Loucy (cell line): Measurements from ENCODE around the gene WDR49.

ENCODE experiments used
- H2AFZ ChIP-seq: fragments of 200-600 bp; sonication (generic); 2 replicates; pipeline ENCODE4 v1.6.0; 2016; ENCODE audit warnings: antibody characterized with exemption, mild to moderate bottlenecking, low read length, moderate library complexity
- H3F3A ChIP-seq: fragments of 200-600 bp; 2 replicates; pipeline ENCODE4 v1.6.0; 2016; ENCODE audit warnings: antibody characterized with exemption, low read depth, mild to moderate bottlenecking
- H3K27me3 ChIP-seq: fragments of 200-600 bp; sonication (generic); 2 replicates; pipeline ENCODE4 v1.6.1; 2014; ENCODE audit warnings: low read length, mild to moderate bottlenecking; ENCODE audit not compliant: insufficient read depth, poor library complexity, severe bottlenecking
- H3K36me3 ChIP-seq: fragments of 200-600 bp; sonication (generic); 2 replicates; pipeline ENCODE4 v1.6.1; 2016; ENCODE audit warnings: low read length; ENCODE audit not compliant: insufficient read depth
- H3K4me1 ChIP-seq: fragments of 200-600 bp; sonication (generic); 2 replicates; pipeline ENCODE4 v1.5.1; 2014; ENCODE audit warnings: low read length, mild to moderate bottlenecking; ENCODE audit not compliant: insufficient read depth, poor library complexity, severe bottlenecking
- H3K4me2 ChIP-seq: fragments of 200-600 bp; sonication (generic); 2 replicates; pipeline ENCODE4 v1.6.0; 2014; ENCODE audit warnings: antibody characterized with exemption, low read length, low read depth, mild to moderate bottlenecking; ENCODE audit not compliant: poor library complexity, severe bottlenecking
- H3K4me3 ChIP-seq: fragments of 200-600 bp; sonication (generic); 2 replicates; pipeline ENCODE4 v1.5.1; 2014; ENCODE audit warnings: low read length, mild to moderate bottlenecking, mixed read lengths; ENCODE audit not compliant: poor library complexity, severe bottlenecking
- H3K79me2 ChIP-seq: fragments of 200-600 bp; sonication (generic); 2 replicates; pipeline ENCODE4 v1.6.1; 2014; ENCODE audit warnings: low read length; ENCODE audit not compliant: insufficient read depth
- H3K9ac ChIP-seq: fragments of 200-600 bp; sonication (generic); 2 replicates; pipeline ENCODE4 v1.6.0; 2014; ENCODE audit warnings: mild to moderate bottlenecking, low read depth, low read length, moderate library complexity; ENCODE audit not compliant: poor library complexity, severe bottlenecking
- H3K9me2 ChIP-seq: fragments of 200-600 bp; sonication (generic); replicated peaks from 2 replicates; pipeline ENCODE4 v1.6.1; 2016; ENCODE audit warnings: low read depth, low read length, mixed read lengths
- H3K9me3 ChIP-seq: fragments of 200-600 bp; sonication (generic); 2 replicates; pipeline ENCODE4 v1.6.1; 2014; ENCODE audit warnings: mild to moderate bottlenecking, antibody characterized with exemption, low read length, low read depth; ENCODE audit not compliant: insufficient read depth
- H4K20me1 ChIP-seq: fragments of 200-600 bp; sonication (generic); 2 replicates; pipeline ENCODE4 v1.6.0; 2014; ENCODE audit warnings: antibody characterized with exemption, low read length, mild to moderate bottlenecking; ENCODE audit not compliant: insufficient read depth, poor library complexity, severe bottlenecking
- CTCF ChIP-seq: fragments of 200-600 bp; sonication (generic); conservative IDR thresholded peaks from 2 replicates; pipeline ENCODE4 v1.5.1; 2014; ENCODE audit warnings: mild to moderate bottlenecking, antibody characterized with exemption, low read length
- EZH2phosphoT487 ChIP-seq: fragments of 200-600 bp; IDR thresholded peaks from 2 replicates; pipeline ENCODE4 v1.6.1; 2018; ENCODE audit warnings: antibody characterized with exemption, mild to moderate bottlenecking, moderate library complexity, borderline replicate concordance

The WDR49 gene

GRCh38 chr3:167487556-167487955 is 166.2 kb downstream of the WDR49 start:
- Histone ChIP-seq H4K20me1 (no peaks in the 10 kb centered on the region), H3K4me2 (no peak overlapping the region), H3K9me2 (no peaks in the 10 kb centered on the region), H3F3A (no peaks in the 10 kb centered on the region), H3K4me3 (no peak overlapping the region), H3K27me3 (no peaks in the 10 kb centered on the region), H3K79me2 (no peaks in the 10 kb centered on the region), H3K4me1 (no peaks in the 10 kb centered on the region), H2AFZ (no peak overlapping the region), H3K36me3 (no peaks in the 10 kb centered on the region), H3K9ac (no peak overlapping the region), H3K9me3 (no peaks in the 10 kb centered on the region)
- TF ChIP-seq CTCF (no peak), EZH2phosphoT487 (no peak)

GRCh38 chr3:167484551-167484950 is 169.2 kb downstream of the WDR49 start:
- Histone ChIP-seq H3F3A (no peaks in the 10 kb centered on the region), H3K4me3 (no peak overlapping the region), H3K4me1 (no peaks in the 10 kb centered on the region), H3K4me2 (no peak overlapping the region), H2AFZ (no peak overlapping the region), H3K9me2 (no peaks in the 10 kb centered on the region), H4K20me1 (no peaks in the 10 kb centered on the region), H3K36me3 (no peaks in the 10 kb centered on the region), H3K9me3 (no peaks in the 10 kb centered on the region), H3K79me2 (no peaks in the 10 kb centered on the region), H3K27me3 (no peaks in the 10 kb centered on the region), H3K9ac (no peak overlapping the region)
- no peak for TF ChIP-seq CTCF
- TF ChIP-seq EZH2phosphoT487: no peak

- Histone ChIP-seq H3K9me2 (no peaks in the 10 kb centered on the region), H4K20me1 (no peaks in the 10 kb centered on the region), H3F3A (no peaks in the 10 kb centered on the region), H3K9me3 (no peaks in the 10 kb centered on the region), H2AFZ (no peak overlapping the region), H3K79me2 (no peaks in the 10 kb centered on the region), H3K4me2 (no peak overlapping the region), H3K9ac (no peak overlapping the region), H3K4me3 (no peak overlapping the region), H3K36me3 (no peaks in the 10 kb centered on the region), H3K27me3 (no peaks in the 10 kb centered on the region), H3K4me1 (no peaks in the 10 kb centered on the region)
- TF ChIP-seq CTCF: no peak
- TF ChIP-seq EZH2phosphoT487: no peak
Observed at GRCh38 chr3:167483708-167484475, 169.8 kb downstream of the WDR49 start.
